DMS 273 (cell line): ENCODE data around the gene MYH10.
A peak's percentile ranks its signal among the peaks of the same experiment; 100 is the strongest.

Experiments
- DNase-seq: peaks from one replicate; lab custom pipeline; 2025; ENCODE audit not compliant: unreplicated experiment; lab: John Stamatoyannopoulos, UW

Gene MYH10

GRCh38 chr17:8610558-8610957 is 20.0 kb downstream of the MYH10 start:
- no peak for DNase-seq

GRCh38 chr17:8609910-8610309 is 20.6 kb downstream of the MYH10 start:
- DNase-seq = no peak

- DNase-seq = no peak
These were observed 22.5 kb downstream of the MYH10 start for GRCh38 chr17:8608001-8608400.

GRCh38 chr17:8606401-8606800 is 24.1 kb downstream of the MYH10 start:
- DNase-seq = peak; percentile 71

- DNase-seq = no peak
These were observed 27.8 kb downstream of the MYH10 start for GRCh38 chr17:8602679-8603078.

GRCh38 chr17:8599351-8600011 is 31.0 kb downstream of the MYH10 start:
- DNase-seq = no peak

- no peak for DNase-seq
These were observed 31.6 kb downstream of the MYH10 start for GRCh38 chr17:8598913-8599312.

- no peak for DNase-seq
These were observed 36.7 kb downstream of the MYH10 start for GRCh38 chr17:8593830-8594229.

GRCh38 chr17:8593276-8593675 is 37.2 kb downstream of the MYH10 start:
- no peak for DNase-seq

- DNase-seq = no peak
These were observed 41.5 kb downstream of the MYH10 start for GRCh38 chr17:8588877-8589554.

- DNase-seq = no peak
These were observed 43.8 kb downstream of the MYH10 start for GRCh38 chr17:8586766-8587165.

GRCh38 chr17:8585911-8586310 is 44.6 kb downstream of the MYH10 start:
- no peak for DNase-seq

GRCh38 chr17:8583954-8584353 is 46.6 kb downstream of the MYH10 start:
- no peak for DNase-seq

- peak; percentile 42 for DNase-seq
These were observed 49.4 kb downstream of the MYH10 start for GRCh38 chr17:8580952-8581658.

GRCh38 chr17:8577868-8578267 is 52.7 kb downstream of the MYH10 start:
- no peak for DNase-seq

- no peak for DNase-seq
These were observed 53.8 kb downstream of the MYH10 start for GRCh38 chr17:8576559-8577294.

- DNase-seq = no peak
These were observed 55.8 kb downstream of the MYH10 start for GRCh38 chr17:8574687-8575086.

GRCh38 chr17:8572764-8573163 is 57.8 kb downstream of the MYH10 start:
- DNase-seq = no peak

GRCh38 chr17:8563981-8564602 is 66.4 kb downstream of the MYH10 start:
- DNase-seq = no peak

- peak; percentile 11 for DNase-seq
These were observed 67.3 kb downstream of the MYH10 start for GRCh38 chr17:8563024-8563776.
